22Rv1 (cell line): ENCODE measurements around the gene KNDC1.

Experiments
- ZFX ChIP-seq: fragments of 450-650 bp; IDR thresholded peaks from 2 replicates; pipeline ENCODE4 v1.6.1; 2017; ENCODE audit warnings: antibody characterized with exemption, borderline replicate concordance
- TF ChIP-seq, protein P1 (sequence below): fragments of 450-650 bp; IDR thresholded peaks from 2 replicates; pipeline ENCODE4 v1.5.1; 2017; ENCODE audit warnings: mild to moderate bottlenecking

DNA sequence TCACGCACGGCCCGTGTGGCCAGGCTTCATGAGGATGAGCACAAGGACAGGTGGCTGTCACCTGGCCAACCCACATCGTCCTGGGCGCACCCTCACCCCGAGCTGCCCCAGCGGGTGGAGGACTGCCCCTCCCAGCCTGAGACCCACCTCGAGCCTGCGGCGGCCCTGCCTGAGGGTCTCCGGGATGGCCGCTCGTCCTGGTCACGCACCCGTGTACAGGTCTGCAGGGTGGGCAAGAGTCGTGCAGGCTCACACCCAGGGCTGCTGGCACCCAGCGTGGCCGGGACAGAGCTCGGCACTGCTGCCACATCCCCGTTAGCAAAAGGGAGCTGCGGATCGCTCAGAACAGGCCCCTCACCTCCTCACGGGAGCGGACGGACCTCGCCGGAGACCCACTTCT lies 55.6 kb downstream of the KNDC1 start:
- TF ChIP-seq, protein P1, sequence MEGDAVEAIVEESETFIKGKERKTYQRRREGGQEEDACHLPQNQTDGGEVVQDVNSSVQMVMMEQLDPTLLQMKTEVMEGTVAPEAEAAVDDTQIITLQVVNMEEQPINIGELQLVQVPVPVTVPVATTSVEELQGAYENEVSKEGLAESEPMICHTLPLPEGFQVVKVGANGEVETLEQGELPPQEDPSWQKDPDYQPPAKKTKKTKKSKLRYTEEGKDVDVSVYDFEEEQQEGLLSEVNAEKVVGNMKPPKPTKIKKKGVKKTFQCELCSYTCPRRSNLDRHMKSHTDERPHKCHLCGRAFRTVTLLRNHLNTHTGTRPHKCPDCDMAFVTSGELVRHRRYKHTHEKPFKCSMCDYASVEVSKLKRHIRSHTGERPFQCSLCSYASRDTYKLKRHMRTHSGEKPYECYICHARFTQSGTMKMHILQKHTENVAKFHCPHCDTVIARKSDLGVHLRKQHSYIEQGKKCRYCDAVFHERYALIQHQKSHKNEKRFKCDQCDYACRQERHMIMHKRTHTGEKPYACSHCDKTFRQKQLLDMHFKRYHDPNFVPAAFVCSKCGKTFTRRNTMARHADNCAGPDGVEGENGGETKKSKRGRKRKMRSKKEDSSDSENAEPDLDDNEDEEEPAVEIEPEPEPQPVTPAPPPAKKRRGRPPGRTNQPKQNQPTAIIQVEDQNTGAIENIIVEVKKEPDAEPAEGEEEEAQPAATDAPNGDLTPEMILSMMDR: no peak
- no peak for TF ChIP-seq ZFX
